Breast epithelium (tissue), 4 donors: ENCODE measurements around the gene NUAK1. TPM values are rescaled to one million over a fixed set of nuclear protein-coding genes. Genes with fewer than 3 reads are reported as not detected.
"Not testable (repeated sequence)": the region's sequence is repeated elsewhere in the genome, so short reads cannot be mapped to it uniquely, and the experiment has no call there.

Experiments used
- DNase-seq, 2 donors: peaks; one replicate each; pipeline ENCODE4 v3.0.0-alpha.2; 2019; ENCODE audit warnings: low spot score in 2 of 2
- H3K27ac ChIP-seq, 2 donors: fragments of 200-600 bp; sonication (generic) in 1 of 2; one replicate each; pipeline ENCODE4 v1.5.1; 2016 to 2019; ENCODE audit warnings: mild to moderate bottlenecking in 1 of 2
- H3K27me3 ChIP-seq, 2 donors: fragments of 200-600 bp; sonication (generic) in 1 of 2; one replicate each; pipeline versions ENCODE4 v1.5.1 to v1.6.0; 2017 to 2019; ENCODE audit warnings: control low read depth in 1 of 2, mild to moderate bottlenecking in 1 of 2
- H3K36me3 ChIP-seq: fragments of 200-600 bp; one replicate; pipeline ENCODE4 v1.5.1; 2019
- H3K4me1 ChIP-seq, 2 donors: fragments of 200-600 bp; sonication (generic); one replicate each; pipeline ENCODE4 v1.5.1; 2016 to 2019; ENCODE audit warnings: control low read depth in 1 of 2
- H3K4me3 ChIP-seq, 3 donors: fragments of 200-600 bp; sonication (generic); 1 replicate in 2 of 3; 2 replicates in 1 of 3; pipeline ENCODE4 v1.5.1; 2016 to 2019; ENCODE audit warnings: mild to moderate bottlenecking in 3 of 3, moderate library complexity in 2 of 3
- H3K9me3 ChIP-seq, 2 donors: fragments of 200-600 bp; sonication (generic) in 1 of 2; one replicate each; pipeline ENCODE4 v1.5.1; 2016 to 2019; ENCODE audit warnings: control low read depth in 1 of 2
- CTCF ChIP-seq, 3 donors: fragments of 450-650 bp; IDR thresholded peaks; one replicate each; pipeline ENCODE4 v1.5.1; 2016 to 2017; ENCODE audit warnings: antibody characterized with exemption in 3 of 3, mild to moderate bottlenecking in 3 of 3, moderate library complexity in 3 of 3
- POLR2A ChIP-seq: fragments of 450-650 bp; IDR thresholded peaks from one replicate; pipeline ENCODE4 v1.6.1; 2016; ENCODE audit warnings: antibody characterized with exemption, mild to moderate bottlenecking, moderate library complexity
- POLR2AphosphoS5 ChIP-seq, 3 donors: sonication (generic); formaldehyde crosslinking; IDR thresholded peaks; one replicate each; pipeline ENCODE4 v1.6.1; 2017; ENCODE audit warnings: antibody characterized with exemption in 3 of 3
- intact Hi-C: fragments of 100-400 bp; cut with DNase I; formaldehyde crosslinking; loops from one replicate; pipeline ENCODE4 v1.15.1; 2023; ENCODE audit warnings: low total_unique reads
- total RNA-seq, 3 donors: library from RNA; depleted of rRNA; stranded (reverse); fragments of >200 nt; gene quantifications; one replicate each; pipeline ENCODE4 v1.1.0, GENCODE V29; 2016

Gene NUAK1
- total RNA-seq, 3 donors from 2014 or later = 6.0 to 20.2 (median 13.1) TPM

GRCh38 chr12:106018286-106018685, 120.5 kb downstream of the NUAK1 start:
- Histone ChIP-seq H3K9me3 (peaks cover 5 to 14% of the 10 kb centered on the region in 2 donors), H3K27ac (no peak overlapping the region), H3K4me1 (no peaks in the 10 kb centered on the region), H3K4me3 (no peak overlapping the region), H3K27me3 (no peaks in the 10 kb centered on the region), H3K36me3 (no peaks in the 10 kb centered on the region)
- TF ChIP-seq POLR2AphosphoS5 (IDR thresholded peaks at IDR 0.05) = no peak
- no peak for TF ChIP-seq POLR2A
- no peak for TF ChIP-seq CTCF (IDR thresholded peaks at IDR 0.05)
- intact Hi-C loops = no loop called here
- no peak for DNase-seq

GRCh38 chr12:106016601-106017278, 122.0 kb downstream of the NUAK1 start:
- H3K4me1 ChIP-seq, H3K36me3 ChIP-seq, DNase-seq, intact Hi-C loops, H3K4me3 ChIP-seq, H3K27ac ChIP-seq, H3K27me3 ChIP-seq: not testable (repeated sequence)
- peaks cover 5 to 14% of the 10 kb centered on the region in 2 donors for H3K9me3 ChIP-seq

GRCh38 chr12:106015646-106016045, 123.1 kb downstream of the NUAK1 start:
- no peak for TF ChIP-seq POLR2AphosphoS5 (IDR thresholded peaks at IDR 0.05)
- no peak for TF ChIP-seq CTCF (IDR thresholded peaks at IDR 0.05)
- TF ChIP-seq POLR2A = no peak

GRCh38 chr12:106013941-106014340, 124.8 kb downstream of the NUAK1 start:
- intact Hi-C loops = no loop called here
- TF ChIP-seq POLR2A (no peak), CTCF (IDR thresholded peaks at IDR 0.05) (no peak), POLR2AphosphoS5 (IDR thresholded peaks at IDR 0.05) (no peak)

More at GRCh38 chr12:106015646-106016045, 123.1 kb downstream of the NUAK1 start:
- peaks cover 5 to 14% of the 10 kb centered on the region in 2 donors for H3K9me3 ChIP-seq
- no peak overlapping the region for H3K27ac ChIP-seq
- H3K4me3 ChIP-seq = no peak overlapping the region
- no peaks in the 10 kb centered on the region for H3K4me1 ChIP-seq
- H3K27me3 ChIP-seq = no peaks in the 10 kb centered on the region
- no peaks in the 10 kb centered on the region for H3K36me3 ChIP-seq
- intact Hi-C loops = no loop called here
- DNase-seq = no peak

More at GRCh38 chr12:106013941-106014340, 124.8 kb downstream of the NUAK1 start:
- DNase-seq = no peak
- Histone ChIP-seq H3K36me3 (no peaks in the 10 kb centered on the region), H3K27ac (no peak overlapping the region), H3K4me1 (no peaks in the 10 kb centered on the region), H3K27me3 (no peaks in the 10 kb centered on the region), H3K4me3 (no peak overlapping the region), H3K9me3 (peaks cover 5 to 12% of the 10 kb centered on the region in 2 donors)

Other genes starting within 250 kb of the NUAK1 start
- 10 to 100 TPM; 22.0 to 39.3 (median 30.9) TPM for gene CKAP4, start 109.1 kb upstream of the NUAK1 start, total RNA-seq
- gene TCP11L2, start 163.8 kb upstream of the NUAK1 start, total RNA-seq = 10 to 100 TPM; 31.2 to 53.7 (median 35.4) TPM
- gene POLR3B, start 218.8 kb upstream of the NUAK1 start, total RNA-seq = 1 to 10 TPM; 7.0 to 9.8 (median 9.2) TPM